ENCODE data around the gene AVL9.
"Not testable (repeated sequence)": the region's sequence is repeated elsewhere in the genome, so short reads cannot be mapped to it uniquely, and the experiment has no call there.

The AVL9 gene

GRCh38 chr7:32499755-32500154 is 4.5 kb downstream of the AVL9 start:
- DNase-seq (ENCODE audit: low read depth); H3K27me3 ChIP-seq (replicated peaks; ENCODE audit: control insufficient read depth, insufficient read depth, low read length); H3K9me3 ChIP-seq (ENCODE audit: control insufficient read depth, low read length): not testable (repeated sequence)

GRCh38 chr7:32500216-32500615 is 4.9 kb downstream of the AVL9 start:
- not testable (repeated sequence) for H3K9ac ChIP-seq (ENCODE audit: low read length)

More at GRCh38 chr7:32499755-32500154, 4.5 kb downstream of the AVL9 start:
- peaks cover 32% of the 10 kb centered on the region for H3K4me1 ChIP-seq (ENCODE audit: control insufficient read depth, insufficient read depth, low read length)
- H3K36me3 ChIP-seq (ENCODE audit: control insufficient read depth, insufficient read depth, low read length, severe bottlenecking); H3K9ac ChIP-seq (ENCODE audit: low read length); H3K4me3 ChIP-seq (ENCODE audit: low read length): not testable (repeated sequence)

GRCh38 chr7:32500922-32501341 is 5.6 kb downstream of the AVL9 start:
- Histone ChIP-seq H3K36me3 (ENCODE audit: control insufficient read depth, insufficient read depth, low read length, severe bottlenecking) (no peaks in the 10 kb centered on the region), H3K27me3 (replicated peaks; ENCODE audit: control insufficient read depth, insufficient read depth, low read length) (no peaks in the 10 kb centered on the region), H3K9me3 (ENCODE audit: control insufficient read depth, low read length) (no peaks in the 10 kb centered on the region), H3K4me3 (ENCODE audit: low read length) (no peak overlapping the region), H3K4me1 (ENCODE audit: control insufficient read depth, insufficient read depth, low read length) (peaks cover 30% of the 10 kb centered on the region), H3K9ac (ENCODE audit: low read length) (peak overlapping the region; percentile 38)
- DNase-seq (ENCODE audit: low read depth), result peak; percentile 53

More at GRCh38 chr7:32500216-32500615, 4.9 kb downstream of the AVL9 start:
- not testable (repeated sequence) for H3K4me3 ChIP-seq (ENCODE audit: low read length); H3K36me3 ChIP-seq (ENCODE audit: control insufficient read depth, insufficient read depth, low read length, severe bottlenecking); H3K27me3 ChIP-seq (replicated peaks; ENCODE audit: control insufficient read depth, insufficient read depth, low read length); DNase-seq (ENCODE audit: low read depth); H3K9me3 ChIP-seq (ENCODE audit: control insufficient read depth, low read length)
- peaks cover 30% of the 10 kb centered on the region for H3K4me1 ChIP-seq (ENCODE audit: control insufficient read depth, insufficient read depth, low read length)

GRCh38 chr7:32501522-32501921 is 6.2 kb downstream of the AVL9 start:
- Histone ChIP-seq H3K9ac (ENCODE audit: low read length) (peak overlapping the region; percentile 38), H3K4me3 (ENCODE audit: low read length) (peak overlapping the region; percentile 5), H3K4me1 (ENCODE audit: control insufficient read depth, insufficient read depth, low read length) (peaks cover 29% of the 10 kb centered on the region), H3K27me3 (replicated peaks; ENCODE audit: control insufficient read depth, insufficient read depth, low read length) (no peaks in the 10 kb centered on the region), H3K36me3 (ENCODE audit: control insufficient read depth, insufficient read depth, low read length, severe bottlenecking) (no peaks in the 10 kb centered on the region), H3K9me3 (ENCODE audit: control insufficient read depth, low read length) (no peaks in the 10 kb centered on the region)
- peak; percentile 59 for DNase-seq (ENCODE audit: low read depth)

GRCh38 chr7:32502728-32503127 is 7.4 kb downstream of the AVL9 start:
- DNase-seq (ENCODE audit: low read depth), result no peak
- no peaks in the 10 kb centered on the region for H3K27me3 ChIP-seq (replicated peaks; ENCODE audit: control insufficient read depth, insufficient read depth, low read length)
- no peaks in the 10 kb centered on the region for H3K9me3 ChIP-seq (ENCODE audit: control insufficient read depth, low read length)
- no peak overlapping the region for H3K4me3 ChIP-seq (ENCODE audit: low read length)
- H3K9ac ChIP-seq (ENCODE audit: low read length), result no peak overlapping the region
- H3K4me1 ChIP-seq (ENCODE audit: control insufficient read depth, insufficient read depth, low read length), result peaks cover 39% of the 10 kb centered on the region
- H3K36me3 ChIP-seq (ENCODE audit: control insufficient read depth, insufficient read depth, low read length, severe bottlenecking), result peaks cover 3% of the 10 kb centered on the region

- Histone ChIP-seq H3K27me3 (replicated peaks; ENCODE audit: control insufficient read depth, insufficient read depth, low read length) (no peaks in the 10 kb centered on the region), H3K36me3 (ENCODE audit: control insufficient read depth, insufficient read depth, low read length, severe bottlenecking) (peaks cover 3% of the 10 kb centered on the region), H3K9ac (ENCODE audit: low read length) (no peak overlapping the region), H3K4me3 (ENCODE audit: low read length) (peak overlapping the region; percentile 65), H3K4me1 (ENCODE audit: control insufficient read depth, insufficient read depth, low read length) (peaks cover 32% of the 10 kb centered on the region), H3K9me3 (ENCODE audit: control insufficient read depth, low read length) (no peaks in the 10 kb centered on the region)
- peak; percentile 49 for DNase-seq (ENCODE audit: low read depth)
Measured at GRCh38 chr7:32506266-32507054, 11.2 kb downstream of the AVL9 start.

- Histone ChIP-seq H3K36me3 (ENCODE audit: control insufficient read depth, insufficient read depth, low read length, severe bottlenecking) (peaks cover 3% of the 10 kb centered on the region), H3K4me3 (ENCODE audit: low read length) (no peak overlapping the region), H3K9me3 (ENCODE audit: control insufficient read depth, low read length) (no peaks in the 10 kb centered on the region), H3K27me3 (replicated peaks; ENCODE audit: control insufficient read depth, insufficient read depth, low read length) (no peaks in the 10 kb centered on the region), H3K9ac (ENCODE audit: low read length) (no peak overlapping the region), H3K4me1 (ENCODE audit: control insufficient read depth, insufficient read depth, low read length) (peaks cover 31% of the 10 kb centered on the region)
- peak; percentile 34 for DNase-seq (ENCODE audit: low read depth)
Measured at GRCh38 chr7:32507414-32507813, 12.1 kb downstream of the AVL9 start.

- Histone ChIP-seq H3K4me3 (ENCODE audit: low read length) (no peak overlapping the region), H3K27me3 (replicated peaks; ENCODE audit: control insufficient read depth, insufficient read depth, low read length) (no peaks in the 10 kb centered on the region), H3K9me3 (ENCODE audit: control insufficient read depth, low read length) (no peaks in the 10 kb centered on the region), H3K9ac (ENCODE audit: low read length) (no peak overlapping the region), H3K36me3 (ENCODE audit: control insufficient read depth, insufficient read depth, low read length, severe bottlenecking) (peaks cover 3% of the 10 kb centered on the region), H3K4me1 (ENCODE audit: control insufficient read depth, insufficient read depth, low read length) (peaks cover 20% of the 10 kb centered on the region)
- DNase-seq (ENCODE audit: low read depth), result peak; percentile 46
Measured at GRCh38 chr7:32511791-32512190, 16.5 kb downstream of the AVL9 start.

GRCh38 chr7:32513210-32513609 is 17.9 kb downstream of the AVL9 start:
- no peak overlapping the region for H3K4me3 ChIP-seq (ENCODE audit: low read length)
- H3K9ac ChIP-seq (ENCODE audit: low read length), result no peak overlapping the region
- H3K9me3 ChIP-seq (ENCODE audit: control insufficient read depth, low read length), result no peaks in the 10 kb centered on the region
- no peaks in the 10 kb centered on the region for H3K27me3 ChIP-seq (replicated peaks; ENCODE audit: control insufficient read depth, insufficient read depth, low read length)
- DNase-seq (ENCODE audit: low read depth), result no peak
- no peaks in the 10 kb centered on the region for H3K36me3 ChIP-seq (ENCODE audit: control insufficient read depth, insufficient read depth, low read length, severe bottlenecking)
- peaks cover 12% of the 10 kb centered on the region for H3K4me1 ChIP-seq (ENCODE audit: control insufficient read depth, insufficient read depth, low read length)

- Histone ChIP-seq H3K9ac (ENCODE audit: low read length) (no peak overlapping the region), H3K4me1 (ENCODE audit: control insufficient read depth, insufficient read depth, low read length) (peaks cover 12% of the 10 kb centered on the region), H3K4me3 (ENCODE audit: low read length) (no peak overlapping the region), H3K27me3 (replicated peaks; ENCODE audit: control insufficient read depth, insufficient read depth, low read length) (no peaks in the 10 kb centered on the region), H3K36me3 (ENCODE audit: control insufficient read depth, insufficient read depth, low read length, severe bottlenecking) (no peaks in the 10 kb centered on the region), H3K9me3 (ENCODE audit: control insufficient read depth, low read length) (peaks cover 9% of the 10 kb centered on the region)
- no peak for DNase-seq (ENCODE audit: low read depth)
Measured at GRCh38 chr7:32515890-32516550, 20.7 kb downstream of the AVL9 start.

- H3K27me3 ChIP-seq (replicated peaks; ENCODE audit: control insufficient read depth, insufficient read depth, low read length), result no peaks in the 10 kb centered on the region
- peaks cover 7% of the 10 kb centered on the region for H3K4me1 ChIP-seq (ENCODE audit: control insufficient read depth, insufficient read depth, low read length)
- no peak overlapping the region for H3K4me3 ChIP-seq (ENCODE audit: low read length)
- DNase-seq (ENCODE audit: low read depth), result no peak
- no peaks in the 10 kb centered on the region for H3K36me3 ChIP-seq (ENCODE audit: control insufficient read depth, insufficient read depth, low read length, severe bottlenecking)
- H3K9ac ChIP-seq (ENCODE audit: low read length), result no peak overlapping the region
- H3K9me3 ChIP-seq (ENCODE audit: control insufficient read depth, low read length), result peaks cover 9% of the 10 kb centered on the region
Measured at GRCh38 chr7:32516551-32517100, 21.3 kb downstream of the AVL9 start.

Data from adipocyte (in vitro differentiated cells).